ENCODE measurements around the gene RRBP1.
A peak's percentile ranks its signal among the peaks of the same experiment; 100 is the strongest.

Gene RRBP1

DNA sequence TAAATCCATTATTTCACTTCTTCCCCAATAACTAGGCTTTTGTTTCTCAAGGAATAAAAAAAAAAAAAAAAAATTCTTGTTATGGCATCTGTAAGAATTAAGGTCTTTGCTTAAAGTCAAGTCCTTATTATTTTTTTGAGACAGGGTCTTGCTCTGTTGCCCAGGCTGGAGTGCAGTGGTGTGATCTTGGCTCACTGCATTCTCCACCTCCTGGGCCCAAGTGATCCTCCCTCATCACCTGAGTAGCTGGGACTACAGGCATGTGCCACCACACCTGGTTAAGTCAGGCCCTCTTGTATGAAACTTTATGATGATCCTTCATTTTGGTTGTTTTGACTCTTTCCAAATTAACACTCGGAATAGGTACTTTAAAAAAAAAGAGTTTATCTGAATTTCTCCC, 94.9 kb downstream of the RRBP1 start:
- Histone ChIP-seq H3K4me3 (ENCODE audit: low read depth in 1 of 5, low read length in 5 of 5) (no peak overlapping the region), H3K4me1 (ENCODE audit: control insufficient read depth in 5 of 5, insufficient read depth in 5 of 5, low read length in 5 of 5) (peaks cover 0 to 7% (median 0%) of the 10 kb centered on the region in 5 donors)

DNA sequence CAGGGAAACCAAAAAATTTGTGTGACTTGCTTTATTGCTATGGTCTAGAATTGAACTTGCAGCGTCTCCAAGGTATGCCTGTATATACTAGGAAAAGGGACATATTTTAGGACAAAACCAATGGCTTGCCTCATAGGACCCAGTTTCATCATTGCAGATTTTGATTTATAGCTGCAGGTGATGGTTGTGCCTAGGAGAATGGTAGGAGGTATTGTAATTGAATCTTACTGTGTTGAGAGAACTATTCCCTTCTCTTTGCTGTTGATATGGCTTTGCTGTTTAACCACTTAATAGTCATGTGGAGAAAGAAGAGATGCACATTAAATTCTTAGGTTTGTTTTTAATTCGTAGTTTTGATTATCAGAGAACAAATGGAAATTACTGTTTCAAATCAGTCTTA, 95.8 kb downstream of the RRBP1 start:
- H3K27me3 ChIP-seq (ENCODE audit: control insufficient read depth in 5 of 5, insufficient read depth in 4 of 5, low read length in 5 of 5), result no peaks in the 10 kb centered on the region
- H3K4me3 ChIP-seq (ENCODE audit: low read depth in 1 of 5, low read length in 5 of 5), result no peak overlapping the region
- H3K4me1 ChIP-seq (ENCODE audit: control insufficient read depth in 5 of 5, insufficient read depth in 5 of 5, low read length in 5 of 5), result peaks cover 0 to 7% (median 0%) of the 10 kb centered on the region in 5 donors
- no peaks in the 10 kb centered on the region for H3K9me3 ChIP-seq (ENCODE audit: control insufficient read depth in 5 of 5, low read length in 5 of 5)
- H3K27ac ChIP-seq (ENCODE audit: low read depth, low read length), result no peak overlapping the region
- no peaks in the 10 kb centered on the region for H3K36me3 ChIP-seq (ENCODE audit: control insufficient read depth in 5 of 5, insufficient read depth in 5 of 5, low read length in 5 of 5)
- H3K9ac ChIP-seq (ENCODE audit: low read length in 5 of 5), result no peak overlapping the region

More for the DNA sequence above, 94.9 kb downstream of the RRBP1 start:
- Histone ChIP-seq H3K27ac (ENCODE audit: low read depth, low read length) (no peak overlapping the region), H3K9ac (ENCODE audit: low read length in 5 of 5) (no peak overlapping the region), H3K36me3 (ENCODE audit: control insufficient read depth in 5 of 5, insufficient read depth in 5 of 5, low read length in 5 of 5) (peaks cover 0 to 2% (median 0%) of the 10 kb centered on the region in 5 donors), H3K27me3 (ENCODE audit: control insufficient read depth in 5 of 5, insufficient read depth in 4 of 5, low read length in 5 of 5) (no peaks in the 10 kb centered on the region), H3K9me3 (ENCODE audit: control insufficient read depth in 5 of 5, low read length in 5 of 5) (no peaks in the 10 kb centered on the region)

DNA sequence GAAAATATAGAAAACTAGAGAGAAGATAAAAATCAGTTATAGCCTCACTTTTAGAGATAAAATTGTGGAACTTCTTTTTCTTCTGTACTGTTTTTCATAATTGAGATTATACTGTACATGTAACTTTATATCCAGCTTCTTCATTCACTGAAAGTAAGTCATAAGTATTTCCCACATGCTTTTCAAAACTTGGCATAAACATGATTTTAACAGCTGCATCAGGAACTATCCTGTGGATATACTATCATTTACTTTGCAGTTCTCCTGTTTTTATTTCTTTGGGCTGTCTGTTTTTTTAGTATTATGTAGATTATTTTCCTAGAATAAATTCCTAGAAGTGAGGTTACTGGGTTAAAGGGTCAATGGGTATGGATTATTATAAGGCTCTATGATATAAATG, 97.4 kb downstream of the RRBP1 start:
- peaks cover 0 to 9% (median 6%) of the 10 kb centered on the region in 5 donors for H3K4me1 ChIP-seq (ENCODE audit: control insufficient read depth in 5 of 5, insufficient read depth in 5 of 5, low read length in 5 of 5)
- no peaks in the 10 kb centered on the region for H3K9me3 ChIP-seq (ENCODE audit: control insufficient read depth in 5 of 5, low read length in 5 of 5)
- H3K27ac ChIP-seq (ENCODE audit: low read depth, low read length), result no peak overlapping the region
- no peak overlapping the region for H3K4me3 ChIP-seq (ENCODE audit: low read depth in 1 of 5, low read length in 5 of 5)
- no peak overlapping the region for H3K9ac ChIP-seq (ENCODE audit: low read length in 5 of 5)
- no peaks in the 10 kb centered on the region for H3K27me3 ChIP-seq (ENCODE audit: control insufficient read depth in 5 of 5, insufficient read depth in 4 of 5, low read length in 5 of 5)
- no peaks in the 10 kb centered on the region for H3K36me3 ChIP-seq (ENCODE audit: control insufficient read depth in 5 of 5, insufficient read depth in 5 of 5, low read length in 5 of 5)

DNA sequence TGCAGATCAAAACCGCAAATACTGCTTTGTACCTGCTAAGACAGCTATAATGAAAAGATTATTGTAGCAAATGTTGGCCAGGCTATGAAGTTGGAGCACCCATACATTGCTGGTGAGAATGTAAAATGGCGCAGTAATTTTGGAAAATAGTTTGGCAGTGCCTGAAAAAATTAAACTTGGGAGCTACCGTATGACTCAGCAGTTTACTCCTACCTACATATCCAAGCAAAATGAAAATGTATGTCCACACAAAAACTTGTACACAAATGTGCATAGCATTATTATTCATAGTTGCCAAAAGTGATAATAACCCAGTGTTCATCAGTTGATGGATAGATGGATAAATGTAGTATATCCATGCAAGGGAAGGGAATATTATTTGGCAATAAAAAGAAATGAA, 98.9 kb downstream of the RRBP1 start:
- Histone ChIP-seq H3K27ac (ENCODE audit: low read depth, low read length) (no peak overlapping the region), H3K9ac (ENCODE audit: low read length in 5 of 5) (no peak overlapping the region), H3K4me1 (ENCODE audit: control insufficient read depth in 5 of 5, insufficient read depth in 5 of 5, low read length in 5 of 5) (peaks cover 0 to 7% (median 6%) of the 10 kb centered on the region in 5 donors), H3K36me3 (ENCODE audit: control insufficient read depth in 5 of 5, insufficient read depth in 5 of 5, low read length in 5 of 5) (no peaks in the 10 kb centered on the region), H3K27me3 (ENCODE audit: control insufficient read depth in 5 of 5, insufficient read depth in 4 of 5, low read length in 5 of 5) (no peaks in the 10 kb centered on the region), H3K4me3 (ENCODE audit: low read depth in 1 of 5, low read length in 5 of 5) (no peak overlapping the region), H3K9me3 (ENCODE audit: control insufficient read depth in 5 of 5, low read length in 5 of 5) (no peaks in the 10 kb centered on the region)

DNA sequence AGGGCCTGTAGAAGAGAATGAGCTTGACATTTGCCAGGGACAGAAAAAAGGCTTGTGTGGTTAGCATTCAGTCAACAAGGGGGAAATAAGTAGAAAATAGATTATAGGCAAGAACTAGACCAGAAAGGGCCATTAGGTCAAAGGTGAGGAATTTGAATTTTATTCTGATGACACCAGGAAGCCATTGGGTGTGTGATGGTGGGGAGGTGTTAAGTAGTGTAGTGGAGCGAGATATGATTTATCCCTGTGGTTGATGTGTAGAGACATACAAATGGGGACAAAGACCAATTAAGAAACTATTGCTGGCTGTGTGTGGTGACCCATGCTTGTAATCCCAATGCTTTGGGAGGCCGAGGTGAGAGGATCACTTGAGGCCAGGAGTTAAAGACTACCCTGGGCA, 101.1 kb downstream of the RRBP1 start:
- Histone ChIP-seq H3K4me1 (ENCODE audit: control insufficient read depth in 5 of 5, insufficient read depth in 5 of 5, low read length in 5 of 5) (peaks cover 0 to 9% (median 5%) of the 10 kb centered on the region in 5 donors), H3K9ac (ENCODE audit: low read length in 5 of 5) (no peak overlapping the region), H3K27ac (ENCODE audit: low read depth, low read length) (no peak overlapping the region), H3K9me3 (ENCODE audit: control insufficient read depth in 5 of 5, low read length in 5 of 5) (no peaks in the 10 kb centered on the region), H3K27me3 (ENCODE audit: control insufficient read depth in 5 of 5, insufficient read depth in 4 of 5, low read length in 5 of 5) (no peaks in the 10 kb centered on the region), H3K36me3 (ENCODE audit: control insufficient read depth in 5 of 5, insufficient read depth in 5 of 5, low read length in 5 of 5) (no peaks in the 10 kb centered on the region), H3K4me3 (ENCODE audit: low read depth in 1 of 5, low read length in 5 of 5) (no peak overlapping the region)

DNA sequence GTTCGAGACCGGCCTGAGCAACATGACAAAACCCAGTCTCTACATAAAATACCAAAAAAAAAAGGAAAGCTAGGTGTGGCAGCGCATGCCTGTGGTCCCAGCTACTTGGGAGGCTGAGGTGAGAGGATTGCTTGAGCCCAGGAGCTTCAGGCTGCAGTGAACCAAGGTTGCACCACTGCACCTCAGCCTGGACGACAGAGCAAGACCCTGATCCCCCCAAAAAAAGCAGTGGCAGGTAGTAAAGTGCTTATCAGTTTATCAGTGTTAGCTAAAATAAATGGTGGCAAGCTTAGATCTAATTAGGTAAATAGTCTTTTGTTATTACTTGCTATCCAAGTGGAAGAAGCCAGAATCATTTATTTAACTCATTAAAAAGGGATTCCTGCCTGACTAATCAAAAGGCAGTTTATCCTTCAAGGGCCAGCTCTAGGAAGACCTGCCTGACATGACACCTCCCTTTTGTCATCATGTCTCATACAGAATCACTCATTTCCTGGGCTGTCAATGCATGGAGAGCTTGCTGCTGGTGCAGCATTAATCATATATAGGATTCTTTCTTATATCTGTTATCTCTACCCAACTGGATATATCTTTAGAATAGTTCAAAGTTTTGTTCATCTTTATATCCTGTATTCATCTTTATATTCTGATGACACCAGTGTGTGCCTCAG, 102.5 kb downstream of the RRBP1 start:
- H3K4me3 ChIP-seq (ENCODE audit: low read depth in 1 of 5, low read length in 5 of 5), result no peak overlapping the region
- H3K27me3 ChIP-seq (ENCODE audit: control insufficient read depth in 5 of 5, insufficient read depth in 4 of 5, low read length in 5 of 5), result no peaks in the 10 kb centered on the region
- H3K27ac ChIP-seq (ENCODE audit: low read depth, low read length), result no peak overlapping the region
- H3K9ac ChIP-seq (ENCODE audit: low read length in 5 of 5), result no peak overlapping the region
- no peaks in the 10 kb centered on the region for H3K36me3 ChIP-seq (ENCODE audit: control insufficient read depth in 5 of 5, insufficient read depth in 5 of 5, low read length in 5 of 5)
- peaks cover 0 to 9% (median 5%) of the 10 kb centered on the region in 5 donors for H3K4me1 ChIP-seq (ENCODE audit: control insufficient read depth in 5 of 5, insufficient read depth in 5 of 5, low read length in 5 of 5)
- H3K9me3 ChIP-seq (ENCODE audit: control insufficient read depth in 5 of 5, low read length in 5 of 5), result no peaks in the 10 kb centered on the region

DNA sequence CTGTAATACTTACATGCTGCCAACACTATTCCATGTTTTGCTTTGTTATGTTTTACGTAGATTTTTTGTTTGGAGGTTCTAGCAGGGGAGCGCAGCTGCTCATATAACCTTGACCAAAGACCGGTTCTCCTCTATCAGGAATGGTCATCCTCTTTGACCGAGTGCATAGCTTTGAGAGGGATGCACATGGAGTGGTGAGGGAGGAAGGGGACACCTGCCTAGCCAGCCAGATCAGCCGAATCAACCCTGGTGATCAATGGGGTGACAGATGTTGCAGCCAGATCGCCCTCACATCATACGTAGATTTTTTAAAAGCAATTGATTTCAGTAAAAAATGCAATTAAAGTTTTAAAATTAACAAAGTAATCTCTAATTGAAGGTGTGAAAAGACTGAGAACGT, 105.8 kb downstream of the RRBP1 start:
- H3K4me3 ChIP-seq (ENCODE audit: low read depth in 1 of 5, low read length in 5 of 5), result no peak overlapping the region
- H3K27me3 ChIP-seq (ENCODE audit: control insufficient read depth in 5 of 5, insufficient read depth in 4 of 5, low read length in 5 of 5), result no peaks in the 10 kb centered on the region
- H3K9ac ChIP-seq (ENCODE audit: low read length in 5 of 5), result no peak overlapping the region
- H3K4me1 ChIP-seq (ENCODE audit: control insufficient read depth in 5 of 5, insufficient read depth in 5 of 5, low read length in 5 of 5), result peaks cover 5 to 35% (median 30%) of the 10 kb centered on the region in 5 donors
- H3K36me3 ChIP-seq (ENCODE audit: control insufficient read depth in 5 of 5, insufficient read depth in 5 of 5, low read length in 5 of 5), result no peaks in the 10 kb centered on the region
- no peaks in the 10 kb centered on the region for H3K9me3 ChIP-seq (ENCODE audit: control insufficient read depth in 5 of 5, low read length in 5 of 5)
- H3K27ac ChIP-seq (ENCODE audit: low read depth, low read length), result no peak overlapping the region

DNA sequence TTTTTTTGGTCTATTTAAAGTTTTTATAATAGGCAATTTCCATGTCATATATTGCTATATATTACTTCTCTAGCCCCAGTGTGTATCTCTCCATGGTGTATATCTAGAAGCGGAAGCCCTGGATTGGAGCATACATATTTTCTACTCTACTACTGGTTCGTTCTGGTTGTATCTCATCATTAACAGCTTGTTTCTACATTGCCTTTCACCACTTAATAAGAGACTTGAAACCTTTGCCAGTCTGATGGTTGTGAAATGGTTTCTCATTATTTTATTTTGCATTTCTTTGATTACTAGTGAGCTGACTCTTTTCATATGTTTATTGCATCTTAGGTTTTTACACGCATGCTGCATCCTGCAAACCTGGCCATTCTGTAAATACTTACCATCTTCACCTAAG, 108.6 kb downstream of the RRBP1 start:
- Histone ChIP-seq H3K9me3 (ENCODE audit: control insufficient read depth in 5 of 5, low read length in 5 of 5) (no peaks in the 10 kb centered on the region), H3K36me3 (ENCODE audit: control insufficient read depth in 5 of 5, insufficient read depth in 5 of 5, low read length in 5 of 5) (no peaks in the 10 kb centered on the region), H3K4me3 (ENCODE audit: low read depth in 1 of 5, low read length in 5 of 5) (no peak overlapping the region), H3K27me3 (ENCODE audit: control insufficient read depth in 5 of 5, insufficient read depth in 4 of 5, low read length in 5 of 5) (no peaks in the 10 kb centered on the region), H3K9ac (ENCODE audit: low read length in 5 of 5) (peak overlapping the region in 1 of 5 donors; percentile 29), H3K4me1 (ENCODE audit: control insufficient read depth in 5 of 5, insufficient read depth in 5 of 5, low read length in 5 of 5) (peaks cover 5 to 39% (median 32%) of the 10 kb centered on the region in 5 donors), H3K27ac (ENCODE audit: low read depth, low read length) (peak overlapping the region; percentile 9)

DNA sequence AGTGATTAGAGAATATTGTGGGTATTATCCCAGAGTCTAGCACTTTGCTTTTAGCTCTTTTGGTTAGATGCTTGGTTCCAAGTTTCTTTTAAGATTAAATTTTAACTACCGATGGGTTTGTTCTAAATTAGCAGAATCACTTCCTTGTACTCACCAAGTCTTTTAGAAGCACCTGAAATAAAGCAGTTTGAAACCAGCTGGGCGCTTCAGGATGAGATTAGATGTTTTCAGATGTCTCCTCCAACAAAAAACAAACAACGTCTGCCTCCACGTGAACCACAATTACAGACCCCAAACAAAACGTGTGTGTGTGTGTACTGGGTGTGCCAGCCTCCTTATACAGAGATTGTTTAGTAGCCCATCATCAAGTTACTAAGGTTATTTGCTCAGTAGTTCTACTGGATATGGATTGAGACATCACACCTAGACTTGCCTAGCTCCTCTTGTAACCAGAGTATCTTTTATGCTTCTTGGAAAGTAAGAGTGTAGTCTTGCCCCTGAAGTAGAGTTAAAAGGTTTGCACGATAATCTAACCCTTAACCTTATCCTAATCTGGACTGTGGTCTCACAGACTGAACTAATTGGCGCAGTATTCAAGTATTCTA, 109.9 kb downstream of the RRBP1 start:
- Histone ChIP-seq H3K4me1 (ENCODE audit: control insufficient read depth in 5 of 5, insufficient read depth in 5 of 5, low read length in 5 of 5) (peaks cover 5 to 42% (median 37%) of the 10 kb centered on the region in 5 donors), H3K4me3 (ENCODE audit: low read depth in 1 of 5, low read length in 5 of 5) (peak overlapping the region in 1 of 5 donors; percentile 14), H3K9me3 (ENCODE audit: control insufficient read depth in 5 of 5, low read length in 5 of 5) (no peaks in the 10 kb centered on the region), H3K27me3 (ENCODE audit: control insufficient read depth in 5 of 5, insufficient read depth in 4 of 5, low read length in 5 of 5) (no peaks in the 10 kb centered on the region), H3K9ac (ENCODE audit: low read length in 5 of 5) (peak overlapping the region in 2 of 5 donors; percentile 56 to 91), H3K36me3 (ENCODE audit: control insufficient read depth in 5 of 5, insufficient read depth in 5 of 5, low read length in 5 of 5) (no peaks in the 10 kb centered on the region), H3K27ac (ENCODE audit: low read depth, low read length) (peak overlapping the region; percentile 9)

DNA sequence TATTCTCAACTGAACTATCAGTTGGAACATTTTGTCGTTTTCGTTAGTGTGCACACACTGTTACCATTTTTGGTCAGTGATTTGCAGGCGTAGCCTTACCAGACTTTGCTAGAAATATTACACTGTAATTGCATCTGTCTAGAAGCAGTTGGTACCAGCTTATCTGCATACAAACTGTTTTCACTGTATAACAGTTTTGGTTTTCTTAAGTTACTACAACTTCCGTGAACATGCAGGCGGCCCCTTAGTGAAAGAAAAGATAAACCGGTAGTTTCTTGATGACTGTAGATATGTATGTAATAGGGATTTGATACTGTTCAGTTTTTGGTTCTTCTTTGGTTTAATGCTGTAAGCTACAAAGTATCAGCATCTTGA, 110.9 kb downstream of the RRBP1 start:
- peak overlapping the region; percentile 60 to 91 (median 86) for H3K9ac ChIP-seq (ENCODE audit: low read length in 5 of 5)
- no peaks in the 10 kb centered on the region for H3K9me3 ChIP-seq (ENCODE audit: control insufficient read depth in 5 of 5, low read length in 5 of 5)
- peak overlapping the region; percentile 86 to 98 (median 93) for H3K4me3 ChIP-seq (ENCODE audit: low read depth in 1 of 5, low read length in 5 of 5)
- no peaks in the 10 kb centered on the region for H3K27me3 ChIP-seq (ENCODE audit: control insufficient read depth in 5 of 5, insufficient read depth in 4 of 5, low read length in 5 of 5)
- H3K4me1 ChIP-seq (ENCODE audit: control insufficient read depth in 5 of 5, insufficient read depth in 5 of 5, low read length in 5 of 5), result peaks cover 5 to 42% (median 35%) of the 10 kb centered on the region in 5 donors
- peak overlapping the region; percentile 94 for H3K27ac ChIP-seq (ENCODE audit: low read depth, low read length)
- no peaks in the 10 kb centered on the region for H3K36me3 ChIP-seq (ENCODE audit: control insufficient read depth in 5 of 5, insufficient read depth in 5 of 5, low read length in 5 of 5)
